ENCODE data around the gene AKAIN1. TPM values are rescaled to one million over a fixed set of nuclear protein-coding genes. Genes with fewer than 3 reads are reported as not detected.

AKAIN1 gene
- total RNA-seq, 1 donor from 2014 or later = not detected

GRCh38 chr18:5097116-5097703 lies 99.8 kb downstream of the AKAIN1 start:
- no peak overlapping the region for H2AFZ ChIP-seq (replicated peaks)
- H3K4me2 ChIP-seq = no peak overlapping the region
- Mint-ChIP-seq H3K36me3 (no peaks in the 10 kb centered on the region), H3K27ac (no peak overlapping the region), H3K4me1 (no peaks in the 10 kb centered on the region), H3K27me3 (ENCODE audit: insufficient read depth, low read depth) (no peaks in the 10 kb centered on the region), H3K9me3 (no peaks in the 10 kb centered on the region), H3K4me3 (no peak overlapping the region)
- no peaks in the 10 kb centered on the region for H4K20me1 ChIP-seq (ENCODE audit: low read depth)
- no peaks in the 10 kb centered on the region for H3K36me3 ChIP-seq
- no peaks in the 10 kb centered on the region for H3F3A ChIP-seq (ENCODE audit: low read depth)
- no peak for DNase-seq (ENCODE audit: low spot score)
- TF ChIP-seq, protein P1, sequence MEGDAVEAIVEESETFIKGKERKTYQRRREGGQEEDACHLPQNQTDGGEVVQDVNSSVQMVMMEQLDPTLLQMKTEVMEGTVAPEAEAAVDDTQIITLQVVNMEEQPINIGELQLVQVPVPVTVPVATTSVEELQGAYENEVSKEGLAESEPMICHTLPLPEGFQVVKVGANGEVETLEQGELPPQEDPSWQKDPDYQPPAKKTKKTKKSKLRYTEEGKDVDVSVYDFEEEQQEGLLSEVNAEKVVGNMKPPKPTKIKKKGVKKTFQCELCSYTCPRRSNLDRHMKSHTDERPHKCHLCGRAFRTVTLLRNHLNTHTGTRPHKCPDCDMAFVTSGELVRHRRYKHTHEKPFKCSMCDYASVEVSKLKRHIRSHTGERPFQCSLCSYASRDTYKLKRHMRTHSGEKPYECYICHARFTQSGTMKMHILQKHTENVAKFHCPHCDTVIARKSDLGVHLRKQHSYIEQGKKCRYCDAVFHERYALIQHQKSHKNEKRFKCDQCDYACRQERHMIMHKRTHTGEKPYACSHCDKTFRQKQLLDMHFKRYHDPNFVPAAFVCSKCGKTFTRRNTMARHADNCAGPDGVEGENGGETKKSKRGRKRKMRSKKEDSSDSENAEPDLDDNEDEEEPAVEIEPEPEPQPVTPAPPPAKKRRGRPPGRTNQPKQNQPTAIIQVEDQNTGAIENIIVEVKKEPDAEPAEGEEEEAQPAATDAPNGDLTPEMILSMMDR (IDR thresholded peaks at IDR 0.05) = no peak
- no peak for TF ChIP-seq EZH2 (IDR thresholded peaks at IDR 0.05)
- TF ChIP-seq EZH2phosphoT487 (IDR thresholded peaks at IDR 0.05) = no peak
- H3K4me3 ChIP-seq = no peak overlapping the region
- H3K9ac ChIP-seq = no peak overlapping the region
- no peaks in the 10 kb centered on the region for H3K79me2 ChIP-seq (ENCODE audit: low read depth)
- no peaks in the 10 kb centered on the region for H3K4me1 ChIP-seq
- no peaks in the 10 kb centered on the region for H3K27me3 ChIP-seq
- no peaks in the 10 kb centered on the region for H3K9me3 ChIP-seq (ENCODE audit: low read depth)
- no peak overlapping the region for H3K27ac ChIP-seq

- DNase-seq (ENCODE audit: low spot score) = no peak
- no peaks in the 10 kb centered on the region for H3K27me3 Mint-ChIP-seq (ENCODE audit: insufficient read depth, low read depth)
- no peaks in the 10 kb centered on the region for H3K79me2 ChIP-seq (ENCODE audit: low read depth)
- H3K36me3 Mint-ChIP-seq = no peaks in the 10 kb centered on the region
- H3F3A ChIP-seq (ENCODE audit: low read depth) = no peaks in the 10 kb centered on the region
- H3K36me3 ChIP-seq = no peaks in the 10 kb centered on the region
- peaks cover 5% of the 10 kb centered on the region for H3K9me3 Mint-ChIP-seq
- H2AFZ ChIP-seq (replicated peaks) = no peak overlapping the region
- no peak overlapping the region for H3K27ac ChIP-seq
- no peak overlapping the region for H3K9ac ChIP-seq
- no peak overlapping the region for H3K27ac Mint-ChIP-seq
- H3K4me3 ChIP-seq = no peak overlapping the region
- no peaks in the 10 kb centered on the region for H3K9me3 ChIP-seq (ENCODE audit: low read depth)
- TF ChIP-seq EZH2 (IDR thresholded peaks at IDR 0.05) = no peak
- no peak for TF ChIP-seq EZH2phosphoT487 (IDR thresholded peaks at IDR 0.05)
- TF ChIP-seq, protein P1 (IDR thresholded peaks at IDR 0.05) = no peak
- H3K4me3 Mint-ChIP-seq = no peak overlapping the region
- no peaks in the 10 kb centered on the region for H3K4me1 Mint-ChIP-seq
- no peaks in the 10 kb centered on the region for H4K20me1 ChIP-seq (ENCODE audit: low read depth)
- H3K4me1 ChIP-seq = no peaks in the 10 kb centered on the region
- no peaks in the 10 kb centered on the region for H3K27me3 ChIP-seq
- H3K4me2 ChIP-seq = no peak overlapping the region
Measured at GRCh38 chr18:5095239-5095638, 101.8 kb downstream of the AKAIN1 start.

DNA sequence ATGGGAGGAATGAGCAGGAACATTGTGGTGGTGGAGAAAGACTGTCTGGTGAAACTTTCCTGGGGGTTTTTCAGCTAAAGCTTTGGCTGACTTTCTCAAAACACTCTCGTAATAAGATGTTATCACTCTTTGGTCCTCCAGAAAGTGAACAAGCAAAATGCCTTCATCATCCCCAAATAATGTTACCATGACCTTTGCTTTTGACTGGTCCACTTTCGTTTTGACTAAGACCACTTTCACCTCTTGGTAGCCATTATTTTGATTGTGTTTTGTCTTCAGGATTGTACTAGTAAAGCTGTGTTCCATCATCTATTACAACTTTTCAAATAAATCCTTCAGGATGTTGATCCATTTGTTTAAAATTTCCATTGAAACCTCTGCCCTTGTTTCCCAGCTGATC lies 103.2 kb downstream of the AKAIN1 start:
- no peak overlapping the region for H3K4me2 ChIP-seq
- H3F3A ChIP-seq (ENCODE audit: low read depth) = no peaks in the 10 kb centered on the region
- no peaks in the 10 kb centered on the region for H3K9me3 ChIP-seq (ENCODE audit: low read depth)
- H3K9me3 Mint-ChIP-seq = peaks cover 11% of the 10 kb centered on the region
- H3K27ac Mint-ChIP-seq = no peak overlapping the region
- H3K4me1 Mint-ChIP-seq = no peaks in the 10 kb centered on the region
- no peaks in the 10 kb centered on the region for H3K36me3 Mint-ChIP-seq
- no peak overlapping the region for H2AFZ ChIP-seq (replicated peaks)
- H3K9ac ChIP-seq = no peak overlapping the region
- no peak for DNase-seq (ENCODE audit: low spot score)
- no peak overlapping the region for H3K4me3 ChIP-seq
- no peaks in the 10 kb centered on the region for H3K4me1 ChIP-seq
- H3K27me3 ChIP-seq = no peaks in the 10 kb centered on the region
- H3K36me3 ChIP-seq = no peaks in the 10 kb centered on the region
- no peaks in the 10 kb centered on the region for H3K79me2 ChIP-seq (ENCODE audit: low read depth)
- TF ChIP-seq EZH2phosphoT487 (IDR thresholded peaks at IDR 0.05) (no peak), EZH2 (IDR thresholded peaks at IDR 0.05) (no peak)
- TF ChIP-seq, protein P1 (IDR thresholded peaks at IDR 0.05) = no peak
- no peaks in the 10 kb centered on the region for H3K27me3 Mint-ChIP-seq (ENCODE audit: insufficient read depth, low read depth)
- no peak overlapping the region for H3K4me3 Mint-ChIP-seq
- no peaks in the 10 kb centered on the region for H4K20me1 ChIP-seq (ENCODE audit: low read depth)
- H3K27ac ChIP-seq = no peak overlapping the region

Other genes with a start within 250 kb of the AKAIN1 start
- gene ZBTB14, start 98.5 kb upstream of the AKAIN1 start, total RNA-seq (ENCODE audit: low replicate concordance) = 16.1 and 22.5 TPM in 2 replicates

Data from neural progenitor cell (in vitro differentiated cells).